MCF 10A (cell line): Measurements from ENCODE around the gene TUBA1C. TPM values are rescaled to one million over a fixed set of nuclear protein-coding genes. Genes with fewer than 3 reads are reported as not detected.
A peak's percentile ranks its signal among the peaks of the same experiment; 100 is the strongest.

ENCODE experiments used
- BruUV-seq: library from RNA; stranded (reverse); fragments of 400-500 nt; replicated peaks from 2 replicates; lab custom pipeline; 2021; lab: Mats Ljungman, UMichigan
- CTCF ChIA-PET: fragments of 300-600 bp; sonication (Branson Sonifier 250); formaldehyde crosslinking; extraction: SDS; loops from one replicate; lab custom pipeline; 2021; ENCODE audit warnings: antibody characterized with exemption, inconsistent platforms; lab: Yijun Ruan, JAX
- POLR2A ChIA-PET: fragments of 300-600, 350-650 bp; sonication (Branson Sonifier 250); formaldehyde crosslinking; extraction: SDS; loops from one replicate; lab custom pipeline; 2020; ENCODE audit warnings: antibody characterized with exemption, inconsistent platforms; lab: Yijun Ruan, JAX
- DNase-seq: peaks from one replicate; pipeline ENCODE4 v3.0.0-alpha.2; 2018; ENCODE audit not compliant: unreplicated experiment
- H3K27ac Mint-ChIP-seq: one replicate; pipeline ENCODE4 v1.8.0; 2022; ENCODE audit warnings: mild to moderate bottlenecking, low read depth, mixed read lengths; ENCODE audit not compliant: unreplicated experiment
- H3K27me3 Mint-ChIP-seq: one replicate; pipeline ENCODE4 v1.8.0; 2022; ENCODE audit warnings: mixed read lengths; ENCODE audit not compliant: insufficient read depth, unreplicated experiment
- H3K36me3 Mint-ChIP-seq: one replicate; pipeline ENCODE4 v1.8.0; 2022; ENCODE audit warnings: mild to moderate bottlenecking, moderate library complexity, mixed read lengths; ENCODE audit not compliant: insufficient read depth, unreplicated experiment
- H3K4me1 Mint-ChIP-seq: one replicate; pipeline ENCODE4 v1.8.0; 2022; ENCODE audit warnings: mixed read lengths; ENCODE audit not compliant: insufficient read depth, unreplicated experiment
- H3K4me3 Mint-ChIP-seq: one replicate; pipeline ENCODE4 v1.8.0; 2022; ENCODE audit warnings: mild to moderate bottlenecking, moderate library complexity, mixed read lengths; ENCODE audit not compliant: unreplicated experiment
- H3K9me3 Mint-ChIP-seq: one replicate; pipeline ENCODE4 v1.8.0; 2022; ENCODE audit warnings: mixed read lengths; ENCODE audit not compliant: unreplicated experiment
- intact Hi-C: fragments of 100-400 bp; cut with micrococcal nuclease; formaldehyde crosslinking; loops from 2 replicates; pipeline ENCODE4 v1.14.1; 2022
- total RNA-seq: library from RNA; stranded (reverse); gene quantifications from 2 replicates; pipeline ENCODE4 v1.2.3, GENCODE V29; 2022
- TF ChIP-seq, protein P1 (sequence below): fragments of 200-600 bp; IDR thresholded peaks from one replicate; pipeline ENCODE4 v1.8.0; 2022; ENCODE audit warnings: antibody characterized with exemption, mild to moderate bottlenecking; ENCODE audit not compliant: unreplicated experiment

The TUBA1C gene
- total RNA-seq, 1 experiment from 2014 or later = 303 TPM

DNA sequence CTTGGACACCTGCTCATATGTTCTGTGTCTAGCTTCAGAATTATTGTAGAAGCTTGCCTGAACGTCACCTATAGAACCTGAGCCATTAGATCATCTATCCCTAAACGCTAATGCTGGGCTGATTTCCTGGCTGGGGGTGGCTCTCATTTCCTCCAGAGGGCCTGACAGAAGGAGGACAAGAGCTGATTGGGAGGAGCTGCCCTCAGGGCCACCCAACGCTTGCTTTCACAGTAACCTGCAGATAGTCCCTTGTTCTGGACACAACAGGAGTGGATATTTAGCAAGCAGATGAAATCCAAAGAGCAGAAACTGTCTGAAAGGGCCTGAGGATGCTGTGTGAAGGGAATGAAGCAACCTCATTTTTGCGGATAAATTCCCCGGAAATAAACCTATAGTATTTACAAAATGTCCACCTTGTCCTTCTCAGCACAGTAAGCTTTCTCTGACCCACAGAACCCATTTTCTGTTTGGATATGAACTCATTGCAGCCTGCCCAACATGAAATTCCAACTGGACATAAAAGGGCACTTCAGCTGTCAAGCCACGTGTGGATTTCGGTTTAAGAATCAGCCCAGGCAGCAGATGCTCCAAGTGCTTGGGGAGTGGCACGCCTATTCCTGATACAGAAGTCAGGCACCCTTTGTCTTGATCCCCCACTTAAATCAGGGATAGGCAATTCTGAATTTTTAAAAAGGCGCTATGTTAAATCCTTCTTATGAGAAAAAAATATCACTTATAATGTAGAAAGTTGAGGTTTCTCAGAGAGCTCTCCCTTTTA, 32.8 kb upstream of the TUBA1C start:
- Mint-ChIP-seq H3K27ac (no peak overlapping the region), H3K9me3 (no peaks in the 10 kb centered on the region), H3K4me3 (no peak overlapping the region), H3K4me1 (peaks cover 5% of the 10 kb centered on the region), H3K27me3 (no peaks in the 10 kb centered on the region), H3K36me3 (no peaks in the 10 kb centered on the region)
- intact Hi-C loops = no loop called here
- DNase-seq = no peak
- ChIA-PET POLR2A (interaction anchor here (1.7 kb wide), 1 partner anchor 101 kb away, joined by 9 read pairs; the partner anchor contains the start of gene TUBA1B), CTCF (interaction anchor here (0.6 to 5.8 kb wide), 8 partner anchors 9 to 614 kb away, joined by 3 to 30 read pairs (median 4); partner anchors contain the start of genes LMBR1L, RHEBL1 and TUBA1B)
- TF ChIP-seq, protein P1, sequence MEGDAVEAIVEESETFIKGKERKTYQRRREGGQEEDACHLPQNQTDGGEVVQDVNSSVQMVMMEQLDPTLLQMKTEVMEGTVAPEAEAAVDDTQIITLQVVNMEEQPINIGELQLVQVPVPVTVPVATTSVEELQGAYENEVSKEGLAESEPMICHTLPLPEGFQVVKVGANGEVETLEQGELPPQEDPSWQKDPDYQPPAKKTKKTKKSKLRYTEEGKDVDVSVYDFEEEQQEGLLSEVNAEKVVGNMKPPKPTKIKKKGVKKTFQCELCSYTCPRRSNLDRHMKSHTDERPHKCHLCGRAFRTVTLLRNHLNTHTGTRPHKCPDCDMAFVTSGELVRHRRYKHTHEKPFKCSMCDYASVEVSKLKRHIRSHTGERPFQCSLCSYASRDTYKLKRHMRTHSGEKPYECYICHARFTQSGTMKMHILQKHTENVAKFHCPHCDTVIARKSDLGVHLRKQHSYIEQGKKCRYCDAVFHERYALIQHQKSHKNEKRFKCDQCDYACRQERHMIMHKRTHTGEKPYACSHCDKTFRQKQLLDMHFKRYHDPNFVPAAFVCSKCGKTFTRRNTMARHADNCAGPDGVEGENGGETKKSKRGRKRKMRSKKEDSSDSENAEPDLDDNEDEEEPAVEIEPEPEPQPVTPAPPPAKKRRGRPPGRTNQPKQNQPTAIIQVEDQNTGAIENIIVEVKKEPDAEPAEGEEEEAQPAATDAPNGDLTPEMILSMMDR = no peak
- no TSS peak for BruUV-seq

DNA sequence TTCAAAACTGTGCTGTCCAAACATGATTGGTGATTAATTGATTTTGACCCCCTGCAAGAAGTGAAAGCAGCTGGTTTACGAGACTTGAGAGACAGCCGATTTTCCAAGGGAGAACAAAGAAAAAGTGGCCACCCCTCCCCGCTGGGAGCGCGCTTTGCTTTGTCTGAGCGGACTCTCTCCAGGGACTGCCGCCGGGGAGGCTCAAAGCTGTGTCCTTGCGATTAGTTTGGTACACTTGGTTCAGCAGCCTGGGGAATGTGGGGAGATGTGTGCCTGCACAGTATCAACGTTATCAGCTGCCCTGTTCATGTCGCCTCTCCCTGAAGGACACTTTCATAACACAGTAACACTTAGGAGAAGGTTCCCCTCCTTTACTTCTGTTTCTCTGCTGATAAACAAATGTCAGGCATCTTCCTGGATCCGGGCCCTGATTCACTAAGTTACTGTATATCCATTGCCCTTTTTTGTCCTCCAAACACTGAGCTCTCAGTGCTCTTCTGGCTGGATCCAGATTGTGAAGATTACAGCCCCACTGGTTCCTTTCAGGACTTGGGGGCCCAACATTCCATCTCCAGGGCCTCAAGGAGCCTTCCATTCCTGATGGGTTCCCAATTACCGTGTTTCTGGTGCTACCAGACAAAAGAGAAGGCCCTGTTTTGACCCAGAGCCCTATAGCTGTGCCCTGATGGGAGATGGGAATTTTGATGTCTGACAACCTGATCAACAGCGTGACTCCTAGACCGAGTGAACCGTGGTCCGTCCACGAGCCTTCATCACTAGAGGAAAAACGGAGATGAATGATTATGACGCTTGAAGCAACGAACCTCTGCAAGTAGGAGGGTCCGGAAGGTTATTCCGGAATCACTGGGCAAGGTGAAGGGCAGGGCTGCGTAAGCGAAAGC, 31.7 kb upstream of the TUBA1C start:
- Mint-ChIP-seq H3K4me3 (peak overlapping the region; percentile 32), H3K27ac (no peak overlapping the region), H3K4me1 (peaks cover 5% of the 10 kb centered on the region), H3K9me3 (no peaks in the 10 kb centered on the region), H3K27me3 (no peaks in the 10 kb centered on the region), H3K36me3 (no peaks in the 10 kb centered on the region)
- DNase-seq = no peak
- BruUV-seq = no TSS peak
- intact Hi-C loops = no loop called here
- POLR2A ChIA-PET = interaction anchor here (0.7 to 3.0 kb wide), 8 partner anchors 10 to 516 kb away, joined by 3 to 38 read pairs (median 6); partner anchors contain the start of genes SPATS2 and TUBA1B
- TF ChIP-seq, protein P1 = no peak
- CTCF ChIA-PET = interaction anchor here (0.6 to 5.8 kb wide), 10 partner anchors 10 to 166 kb away, joined by 3 to 30 read pairs (median 4); partner anchors contain the start of gene TUBA1B

DNA sequence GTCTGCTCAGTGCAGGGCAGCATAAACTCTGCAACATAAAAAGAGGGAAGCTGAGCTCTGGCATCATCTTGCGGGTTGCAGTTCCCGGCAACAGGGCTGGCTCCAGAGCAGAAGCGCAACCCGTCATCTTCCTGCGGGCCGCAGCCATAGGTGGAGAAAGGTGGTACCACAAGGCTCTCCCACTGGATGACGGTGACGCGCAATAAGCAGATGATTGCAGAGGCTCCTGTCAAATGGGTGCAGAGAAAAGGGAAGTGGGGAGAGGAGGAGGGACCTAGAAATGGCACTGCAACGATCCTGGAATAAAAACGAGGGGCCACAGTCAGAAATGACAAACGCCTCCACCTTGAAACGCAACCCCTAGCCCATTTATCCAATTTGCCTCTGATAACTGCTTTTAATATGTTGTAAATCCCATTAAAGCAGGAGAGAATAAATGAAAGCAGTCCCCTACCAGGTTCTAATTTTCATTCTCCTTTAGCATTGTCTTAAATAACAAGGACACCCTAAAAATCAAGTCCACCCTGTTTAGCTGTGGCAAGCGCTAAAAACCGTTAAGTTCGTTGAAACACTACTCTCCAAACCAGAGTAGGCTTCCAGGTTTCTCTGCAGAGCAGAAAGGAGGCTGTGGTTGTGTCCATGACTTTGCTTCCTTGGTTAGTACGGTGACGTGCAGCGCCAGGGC, 30.9 kb upstream of the TUBA1C start:
- TF ChIP-seq, protein P1 = no peak
- intact Hi-C loops = no loop called here
- H3K36me3 Mint-ChIP-seq = no peaks in the 10 kb centered on the region
- CTCF ChIA-PET = interaction anchor here (0.8 to 5.8 kb wide), 4 partner anchors 11 to 103 kb away, joined by 3 to 30 read pairs (median 7); no protein-coding TSS in a partner anchor
- DNase-seq = no peak
- H3K27me3 Mint-ChIP-seq = no peaks in the 10 kb centered on the region
- peaks cover 5% of the 10 kb centered on the region for H3K4me1 Mint-ChIP-seq
- peak overlapping the region; percentile 83 for H3K27ac Mint-ChIP-seq
- no peaks in the 10 kb centered on the region for H3K9me3 Mint-ChIP-seq
- POLR2A ChIA-PET = interaction anchor here (0.6 to 3.0 kb wide), 11 partner anchors 9 to 515 kb away, joined by 3 to 38 read pairs (median 5); partner anchors contain the start of genes RHEBL1, SPATS2, TUBA1A and TUBA1B
- BruUV-seq = no TSS peak
- peak overlapping the region; percentile 76 for H3K4me3 Mint-ChIP-seq
